H1 (cell line): Measurements from ENCODE around the gene KIF22. TPM values are rescaled to one million over a fixed set of nuclear protein-coding genes. Genes with fewer than 3 reads are reported as not detected.

Experiments used
- ASH2L ChIP-seq: fragments of 200-600, 300-600 bp; sonication (generic); IDR thresholded peaks from one replicate; pipeline ENCODE4 v1.7.1; 2017; ENCODE audit warnings: low read length
- CBX5 ChIP-seq: fragments of 300-800, 300-1000 bp; sonication (generic); IDR thresholded peaks from 2 replicates; pipeline ENCODE4 v1.7.1; 2016; ENCODE audit warnings: antibody characterized with exemption, low read length, low read depth
- CHD7 ChIP-seq: fragments of 300-600 bp; sonication (generic); IDR thresholded peaks from 2 replicates; pipeline ENCODE4 v1.7.1; 2012; ENCODE audit warnings: low read length, moderate library complexity, mild to moderate bottlenecking, inconsistent platforms; ENCODE audit not compliant: insufficient replicate concordance
- CREB1 ChIP-seq: IDR thresholded peaks from 2 replicates; pipeline ENCODE4 v1.6.1; 2012; ENCODE audit warnings: inconsistent platforms
- CTBP2 ChIP-seq: IDR thresholded peaks from 2 replicates; pipeline ENCODE4 v1.7.0; 2011; ENCODE audit warnings: borderline replicate concordance, mild to moderate bottlenecking, moderate library complexity, mixed read lengths, low read length; ENCODE audit not compliant: insufficient read depth, insufficient read length
- HDAC2 ChIP-seq, 2 experiments: fragments of 300-600 bp in 1 of 2; sonication (generic) in 1 of 2; IDR thresholded peaks; 2 replicates each; pipeline ENCODE4 v1.6.1; 2011 to 2012; ENCODE audit warnings: low read depth in 2 of 2, low read length in 2 of 2, mild to moderate bottlenecking in 2 of 2, moderate library complexity in 2 of 2, borderline replicate concordance in 1 of 2, inconsistent platforms in 1 of 2
- PHF8 ChIP-seq: fragments of 200-600 bp; sonication (generic); conservative IDR thresholded peaks from 2 replicates; pipeline ENCODE4 v1.7.1; 2012; ENCODE audit warnings: low read depth, mild to moderate bottlenecking, inconsistent platforms, low read length, moderate library complexity
- POU5F1 ChIP-seq: IDR thresholded peaks from 2 replicates; pipeline ENCODE4 v1.6.1; 2011; ENCODE audit warnings: low read depth, mild to moderate bottlenecking, low read length, moderate library complexity
- RFX5 ChIP-seq: IDR thresholded peaks from 2 replicates; pipeline ENCODE4 v1.6.1; 2011; ENCODE audit warnings: low read depth, low read length, improper control_type of control experiment, borderline replicate concordance
- polyA plus RNA-seq, 7 experiments: library from polyadenylated mRNA; depleted of rRNA in 3 of 7; stranded (reverse) in 5 of 7; unstranded in 2 of 7; fragments of >200 nt in 5 of 7; fragments of 200-250 nt in 2 of 7; gene quantifications; 1 replicate in 5 of 7; 2 replicates in 1 of 7; 4 replicates in 1 of 7; pipeline versions ENCODE4 v1.2.1 to v1.2.3, GENCODE V29; 2011 to 2013; ENCODE audit warnings: missing spikeins in 2 of 7, mixed read lengths in 2 of 7
- total RNA-seq: library from RNA; stranded (reverse); fragmentation: NEBNext Ultra II Directional; extraction: Animal tissue kit (Norgen Biotek cat#: 25700); gene quantifications from 2 replicates; pipeline ENCODE4 v1.2.1, GENCODE V29; 2021

The KIF22 gene
- total and polyA plus RNA-seq, 2 of the 8 experiments (the other 6 are each of a cell fraction or from before 2014, with no cell fraction given) = 139 to 142 TPM

GRCh38 chr16:29811896-29812665 is 21.5 kb downstream of the KIF22 start, which contains the start of gene PRRT2 (continued):
- TF ChIP-seq HDAC2 (IDR thresholded peaks at IDR 0.05; ENCODE audit: borderline replicate concordance in 1 of 2, low read depth in 2 of 2, low read length in 2 of 2) = 0 out of 4 replicates have a peak, but pooled peaks of 1 of the 2 experiments have one; percentile 19
- no peak for TF ChIP-seq CBX5
- no peak for TF ChIP-seq CREB1
- no peak for TF ChIP-seq RFX5
- no peak for TF ChIP-seq POU5F1
- TF ChIP-seq ASH2L = peak; percentile 25
- TF ChIP-seq CHD7 = no peak
- TF ChIP-seq CTBP2 = no peak
- no peak for TF ChIP-seq PHF8
